ENCODE data around the gene OAS1. TPM values are rescaled to one million over a fixed set of nuclear protein-coding genes. Genes with fewer than 3 reads are reported as not detected.

Gene OAS1
- total RNA-seq, 1 experiment from 2014 or later = 10.2 TPM

DNA sequence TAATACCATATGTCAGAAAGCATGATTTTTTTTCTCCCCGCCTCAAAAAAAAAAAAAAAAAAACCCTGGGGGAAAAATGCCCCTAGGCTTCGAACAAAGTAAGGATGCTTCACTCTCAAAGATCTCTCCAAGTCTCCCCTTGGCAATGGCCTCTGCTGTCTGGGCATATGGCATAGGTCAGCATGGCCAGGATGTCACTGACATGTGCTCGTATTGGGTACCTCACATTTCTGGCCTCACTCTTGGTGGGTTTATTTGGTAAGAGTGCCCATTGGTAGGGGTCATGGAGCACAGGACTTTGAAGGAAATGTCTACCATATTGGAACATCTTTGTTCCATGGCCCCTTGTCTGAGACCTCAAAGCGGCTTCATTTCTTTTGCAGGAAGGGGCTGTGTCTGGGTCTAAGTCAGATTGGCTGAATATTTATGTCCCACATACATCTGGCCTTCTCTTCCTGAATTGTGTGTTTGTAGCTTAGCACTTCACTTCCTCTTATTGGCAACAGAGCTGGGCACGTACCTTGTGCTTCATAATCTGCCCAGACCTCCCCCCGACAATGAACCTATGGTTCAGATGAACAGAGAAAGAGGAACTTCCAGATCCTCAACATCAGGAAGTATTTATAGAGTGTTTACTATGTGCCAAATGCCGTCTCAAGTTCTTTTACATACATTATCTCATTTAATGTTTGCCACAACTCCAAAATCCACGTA, 36.3 kb upstream of the OAS1 start:
- Histone ChIP-seq H3K4me2 (ENCODE audit: low read length) (no peak overlapping the region), H3K9me2 (replicated peaks; ENCODE audit: low read length) (0 out of 2 replicates have a peak, but pooled peaks cover 5% of the 10 kb centered on the region), H3K27ac (ENCODE audit: low read length) (no peak overlapping the region), H4K20me1 (ENCODE audit: low read length) (no peaks in the 10 kb centered on the region), H3K27me3 (ENCODE audit: low read length) (peaks cover 81% of the 10 kb centered on the region), H3K9ac (ENCODE audit: low read length) (no peak overlapping the region), H3K79me2 (ENCODE audit: low read length) (no peaks in the 10 kb centered on the region), H3K9me3 (ENCODE audit: low read length) (no peaks in the 10 kb centered on the region), H3K4me3 (ENCODE audit: low read length) (no peak overlapping the region), H3K4me1 (ENCODE audit: insufficient read depth, low read length) (no peaks in the 10 kb centered on the region), H3F3A (ENCODE audit: low read length, unreplicated experiment) (no peaks in the 10 kb centered on the region), H3K36me3 (ENCODE audit: low read depth, low read length) (no peaks in the 10 kb centered on the region), H2AFZ (ENCODE audit: low read length) (no peak overlapping the region)
- no TSS peak for BruUV-seq (replicated peaks)
- POLR2A ChIA-PET (ENCODE audit: unreplicated experiment) = no interaction called here
- intact Hi-C loops (cut with micrococcal nuclease) = no loop called here
- no peak for ATAC-seq
- TF ChIP-seq EZH2phosphoT487 (IDR thresholded peaks at IDR 0.05; ENCODE audit: borderline replicate concordance, low read length) (no peak), CTCF (conservative IDR thresholded peaks at IDR 0.05; ENCODE audit: low read depth, low read length) (no peak), EZH2 (IDR thresholded peaks at IDR 0.05; ENCODE audit: low read length, unreplicated experiment) (no peak)
- DNase-seq = no peak
- CTCF ChIA-PET = no interaction called here

GRCh38 chr12:112875608-112876007, 31.2 kb upstream of the OAS1 start:
- Histone ChIP-seq H3K36me3 (ENCODE audit: low read depth, low read length) (no peaks in the 10 kb centered on the region), H3K9me2 (replicated peaks; ENCODE audit: low read length) (no peaks in the 10 kb centered on the region), H3K9ac (ENCODE audit: low read length) (no peak overlapping the region), H3K9me3 (ENCODE audit: low read length) (no peaks in the 10 kb centered on the region), H3K4me2 (ENCODE audit: low read length) (no peak overlapping the region), H3F3A (ENCODE audit: low read length, unreplicated experiment) (no peaks in the 10 kb centered on the region), H3K4me1 (ENCODE audit: insufficient read depth, low read length) (no peaks in the 10 kb centered on the region), H3K4me3 (ENCODE audit: low read length) (no peak overlapping the region), H4K20me1 (ENCODE audit: low read length) (no peaks in the 10 kb centered on the region), H3K27me3 (ENCODE audit: low read length) (peaks cover 85% of the 10 kb centered on the region), H3K79me2 (ENCODE audit: low read length) (no peaks in the 10 kb centered on the region), H3K27ac (ENCODE audit: low read length) (no peak overlapping the region), H2AFZ (ENCODE audit: low read length) (no peak overlapping the region)
- peak; percentile 18 for DNase-seq
- POLR2A ChIA-PET (ENCODE audit: unreplicated experiment) = no interaction called here
- BruUV-seq (replicated peaks) = no TSS peak
- intact Hi-C loops (cut with micrococcal nuclease) = no loop called here
- TF ChIP-seq EZH2 (IDR thresholded peaks at IDR 0.05; ENCODE audit: low read length, unreplicated experiment) = no peak
- no peak for TF ChIP-seq EZH2phosphoT487 (IDR thresholded peaks at IDR 0.05; ENCODE audit: borderline replicate concordance, low read length)
- no peak for TF ChIP-seq CTCF (conservative IDR thresholded peaks at IDR 0.05; ENCODE audit: low read depth, low read length)
- no peak for ATAC-seq
- CTCF ChIA-PET = no interaction called here

DNA sequence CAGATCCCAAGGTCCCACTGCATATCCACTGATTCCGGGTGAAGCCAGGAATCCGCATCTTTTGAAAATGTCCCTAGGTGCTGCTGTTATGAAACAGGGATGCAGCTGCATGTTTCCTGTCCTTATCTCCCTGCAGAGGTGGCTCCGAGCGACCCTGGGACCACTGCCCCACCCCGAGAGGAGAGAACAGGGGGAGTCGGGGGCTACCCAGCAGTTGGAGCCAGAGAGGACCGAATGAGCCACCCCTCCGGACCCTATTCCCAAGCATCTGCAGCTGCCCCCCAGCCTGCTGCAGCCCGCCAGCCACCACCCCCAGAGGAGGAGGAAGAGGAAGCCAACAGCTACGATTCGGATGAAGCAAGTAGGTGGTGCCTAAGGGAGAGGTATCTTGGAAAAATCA, 30.3 kb upstream of the OAS1 start:
- Histone ChIP-seq H3K4me2 (ENCODE audit: low read length) (no peak overlapping the region), H3K79me2 (ENCODE audit: low read length) (no peaks in the 10 kb centered on the region), H3K4me3 (ENCODE audit: low read length) (no peak overlapping the region), H3K9me3 (ENCODE audit: low read length) (no peaks in the 10 kb centered on the region), H3K9me2 (replicated peaks; ENCODE audit: low read length) (no peaks in the 10 kb centered on the region), H2AFZ (ENCODE audit: low read length) (no peak overlapping the region), H3K36me3 (ENCODE audit: low read depth, low read length) (no peaks in the 10 kb centered on the region), H3F3A (ENCODE audit: low read length, unreplicated experiment) (no peaks in the 10 kb centered on the region), H3K27me3 (ENCODE audit: low read length) (peaks cover 90% of the 10 kb centered on the region), H3K4me1 (ENCODE audit: insufficient read depth, low read length) (no peaks in the 10 kb centered on the region), H3K9ac (ENCODE audit: low read length) (no peak overlapping the region), H4K20me1 (ENCODE audit: low read length) (no peaks in the 10 kb centered on the region), H3K27ac (ENCODE audit: low read length) (no peak overlapping the region)
- POLR2A ChIA-PET (ENCODE audit: unreplicated experiment) = no interaction called here
- CTCF ChIA-PET = no interaction called here
- TF ChIP-seq CTCF (conservative IDR thresholded peaks at IDR 0.05; ENCODE audit: low read depth, low read length) (no peak), EZH2phosphoT487 (IDR thresholded peaks at IDR 0.05; ENCODE audit: borderline replicate concordance, low read length) (no peak), EZH2 (IDR thresholded peaks at IDR 0.05; ENCODE audit: low read length, unreplicated experiment) (no peak)
- DNase-seq (no peak), ATAC-seq (no peak)
- intact Hi-C loops (cut with micrococcal nuclease) = no loop called here
- no TSS peak for BruUV-seq (replicated peaks)

Data from PC-3 (cell line).